Muscle layer of duodenum (tissue), 2 donors: ENCODE results near the gene RASSF4.

Experiments used
- H3K27ac ChIP-seq: one replicate; pipeline ENCODE4 v1.7.0; 2013; ENCODE audit warnings: mild to moderate bottlenecking, low read length
- H3K27me3 ChIP-seq: one replicate; pipeline ENCODE4 v1.7.0; 2013; ENCODE audit warnings: low read depth, mild to moderate bottlenecking, control low read depth, low read length
- H3K36me3 ChIP-seq, 2 donors: one replicate each; pipeline ENCODE4 v1.7.0; 2013; ENCODE audit warnings: low read length in 2 of 2, control low read depth in 1 of 2, mild to moderate bottlenecking in 1 of 2; ENCODE audit not compliant: insufficient read depth in 2 of 2, control insufficient read depth in 1 of 2
- H3K4me1 ChIP-seq, 2 donors: one replicate each; pipeline ENCODE4 v1.7.0; 2013; ENCODE audit warnings: low read length in 2 of 2, mild to moderate bottlenecking in 2 of 2, control low read depth in 1 of 2, moderate library complexity in 1 of 2; ENCODE audit not compliant: insufficient read depth in 2 of 2, control insufficient read depth in 1 of 2
- H3K4me3 ChIP-seq, 2 donors: one replicate each; pipeline ENCODE4 v1.7.0; 2013; ENCODE audit warnings: low read length in 2 of 2, low read depth in 1 of 2, mild to moderate bottlenecking in 1 of 2
- H3K9me3 ChIP-seq, 2 donors: one replicate each; pipeline ENCODE4 v1.7.0; 2013; ENCODE audit warnings: low read length in 2 of 2, control low read depth in 1 of 2, mild to moderate bottlenecking in 1 of 2; ENCODE audit not compliant: control insufficient read depth in 1 of 2
- donor health status: healthy.

Gene RASSF4

DNA sequence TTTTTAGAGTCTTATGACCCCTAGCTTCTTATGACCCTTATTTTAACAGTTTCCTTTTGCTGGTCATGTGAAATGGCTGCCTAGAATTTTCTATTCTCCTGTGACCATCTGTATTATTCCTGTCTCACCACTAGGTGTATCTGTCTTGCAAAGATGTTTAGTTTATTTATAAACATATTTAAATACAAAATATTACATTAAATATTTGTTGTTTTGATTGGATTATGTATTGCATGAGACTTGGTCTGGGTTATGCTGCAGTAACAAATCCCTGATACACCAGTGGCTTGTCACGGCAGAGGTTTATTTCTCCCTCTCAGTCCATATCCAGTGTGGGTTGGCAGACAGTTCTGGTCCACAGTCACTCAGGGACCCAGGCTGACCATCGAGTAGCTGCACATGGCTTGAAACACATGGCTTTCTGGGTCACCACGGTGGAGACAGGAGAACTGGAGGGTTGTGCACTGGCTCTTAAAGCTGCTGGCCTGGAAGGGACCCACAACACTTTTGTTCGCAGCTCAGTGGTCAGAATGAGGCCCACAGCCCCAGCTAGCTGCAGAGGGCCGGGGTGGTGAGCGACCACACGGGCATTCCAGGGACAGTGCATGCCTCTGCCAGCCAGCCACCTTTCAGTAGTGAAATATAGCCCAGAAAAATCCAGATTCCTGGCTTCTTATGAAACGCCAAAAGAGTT lies 7.4 kb downstream of the RASSF4 start:
- Histone ChIP-seq H3K36me3 (peaks cover 19 to 20% of the 10 kb centered on the region in 2 donors), H3K4me1 (peaks cover 30 to 40% of the 10 kb centered on the region in 2 donors), H3K27me3 (no peaks in the 10 kb centered on the region), H3K4me3 (no peak overlapping the region), H3K9me3 (no peaks in the 10 kb centered on the region), H3K27ac (no peak overlapping the region)

- no peaks in the 10 kb centered on the region for H3K9me3 ChIP-seq
- H3K27ac ChIP-seq, result peak overlapping the region; percentile 64
- H3K4me1 ChIP-seq, result peaks cover 30 to 40% of the 10 kb centered on the region in 2 donors
- no peak overlapping the region for H3K4me3 ChIP-seq
- H3K27me3 ChIP-seq, result no peaks in the 10 kb centered on the region
- H3K36me3 ChIP-seq, result peaks cover 24 to 26% of the 10 kb centered on the region in 2 donors
These were observed 8.0 kb downstream of the RASSF4 start for GRCh38 chr10:44967616-44968015.

- Histone ChIP-seq H3K9me3 (no peaks in the 10 kb centered on the region), H3K4me3 (peak overlapping the region in 1 of 2 donors; percentile 11), H3K4me1 (peaks cover 30 to 40% of the 10 kb centered on the region in 2 donors), H3K36me3 (peaks cover 24 to 27% of the 10 kb centered on the region in 2 donors), H3K27me3 (no peaks in the 10 kb centered on the region), H3K27ac (peak overlapping the region; percentile 64)
These were observed 8.5 kb downstream of the RASSF4 start for GRCh38 chr10:44968091-44968490.

DNA sequence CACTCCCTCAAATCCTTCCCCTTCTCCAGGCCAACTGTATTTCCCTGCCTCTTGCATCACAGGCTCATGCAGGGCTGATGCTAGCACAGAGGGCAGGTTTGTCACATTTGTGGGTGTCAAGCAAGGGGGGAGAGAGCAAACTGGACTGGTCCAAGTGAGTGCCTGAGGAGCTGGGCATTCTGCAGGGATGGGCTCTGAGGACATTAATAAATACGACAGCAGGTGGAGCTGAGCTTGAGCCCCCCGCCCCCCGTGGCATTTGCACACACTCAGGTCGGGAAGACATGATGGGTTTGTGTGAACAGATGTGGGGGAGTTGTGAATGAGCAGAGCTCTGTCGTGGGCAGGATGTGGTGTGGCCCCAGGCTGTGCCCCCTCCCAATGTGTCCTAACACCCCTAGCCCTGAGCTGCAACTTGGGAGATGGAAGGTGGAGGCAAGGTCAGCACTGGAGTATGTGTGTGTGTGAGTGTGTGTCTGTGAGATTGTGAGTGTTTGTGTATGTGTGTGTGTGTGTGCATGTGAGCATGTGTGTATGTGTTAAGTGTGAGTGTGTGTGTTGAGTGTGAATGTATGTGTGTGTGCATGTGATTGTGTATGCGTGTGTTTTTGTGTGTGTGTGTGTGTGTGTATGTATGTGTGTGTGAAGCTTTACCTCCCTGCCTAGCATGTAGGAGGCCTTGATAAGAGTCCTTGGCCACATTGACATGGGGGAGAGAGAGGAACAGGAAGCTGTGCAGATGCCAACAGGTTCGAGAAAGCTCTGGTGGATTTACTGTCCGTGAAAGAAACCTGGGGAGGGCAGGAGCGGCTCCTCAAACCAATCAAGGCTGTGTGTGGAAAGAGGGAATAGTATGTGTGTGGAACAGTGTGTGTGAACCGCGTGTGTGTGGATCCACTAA lies 9.1 kb downstream of the RASSF4 start:
- Histone ChIP-seq H3K9me3 (no peaks in the 10 kb centered on the region), H3K36me3 (peaks cover 24 to 27% of the 10 kb centered on the region in 2 donors), H3K4me1 (peaks cover 29 to 44% of the 10 kb centered on the region in 2 donors), H3K27me3 (no peaks in the 10 kb centered on the region), H3K4me3 (peak overlapping the region in 1 of 2 donors; percentile 11), H3K27ac (peak overlapping the region; percentile 14)

- H3K4me3 ChIP-seq, result no peak overlapping the region
- no peaks in the 10 kb centered on the region for H3K9me3 ChIP-seq
- peaks cover 25 to 42% of the 10 kb centered on the region in 2 donors for H3K4me1 ChIP-seq
- H3K36me3 ChIP-seq, result peaks cover 24 to 27% of the 10 kb centered on the region in 2 donors
- no peaks in the 10 kb centered on the region for H3K27me3 ChIP-seq
- no peak overlapping the region for H3K27ac ChIP-seq
These were observed 10.3 kb downstream of the RASSF4 start for GRCh38 chr10:44969854-44970253.

DNA sequence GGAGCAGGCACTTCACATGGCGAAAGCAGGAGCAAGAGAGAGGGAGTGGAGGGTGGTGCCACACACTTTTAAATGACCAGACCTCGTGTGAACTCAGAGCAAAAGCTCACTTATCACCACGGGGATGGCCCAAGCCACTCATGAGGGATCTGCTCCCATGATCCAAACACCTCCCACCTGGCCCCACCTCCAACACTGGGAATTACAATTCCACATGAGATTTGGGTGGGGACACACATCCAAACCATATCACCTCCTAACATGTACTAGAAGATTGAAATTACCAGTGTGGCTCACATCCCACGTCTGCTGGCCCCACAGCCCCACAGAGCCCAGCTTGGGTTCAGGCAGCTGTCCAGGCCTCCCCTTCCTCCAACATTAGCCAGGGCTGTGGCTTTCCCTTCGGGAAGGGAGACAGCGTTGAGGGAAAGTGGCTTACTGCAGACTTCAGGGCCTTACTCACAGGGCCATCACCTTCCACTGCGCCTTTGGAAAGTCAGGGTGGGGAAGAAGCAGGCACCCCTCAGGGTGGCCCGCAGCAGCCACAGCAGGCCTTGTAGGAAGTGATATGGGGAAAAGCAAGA lies 11.3 kb downstream of the RASSF4 start:
- Histone ChIP-seq H3K36me3 (peaks cover 24 to 27% of the 10 kb centered on the region in 2 donors), H3K4me3 (no peak overlapping the region), H3K27me3 (no peaks in the 10 kb centered on the region), H3K9me3 (no peaks in the 10 kb centered on the region), H3K4me1 (peaks cover 27 to 40% of the 10 kb centered on the region in 2 donors), H3K27ac (no peak overlapping the region)

DNA sequence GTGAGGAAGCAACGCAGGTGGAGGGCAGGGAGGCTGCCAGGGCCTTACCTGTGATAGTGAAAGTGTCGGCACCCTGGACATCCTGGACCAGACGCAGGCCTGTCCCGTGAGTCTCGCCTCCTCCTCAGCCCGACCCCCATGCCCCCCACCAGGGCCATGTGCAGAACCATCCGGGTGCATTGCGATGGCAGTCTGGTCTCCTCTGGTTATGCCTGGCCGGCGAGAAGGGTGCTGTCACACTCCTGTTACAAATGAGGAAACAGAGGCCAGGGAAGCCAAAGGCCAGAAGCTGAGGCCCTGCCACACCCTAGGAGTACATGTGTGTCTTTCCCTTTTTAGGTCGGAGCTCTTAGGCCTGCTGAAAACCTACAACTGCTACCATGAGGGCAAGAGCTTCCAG lies 11.8 kb downstream of the RASSF4 start:
- Histone ChIP-seq H3K4me3 (no peak overlapping the region), H3K27me3 (no peaks in the 10 kb centered on the region), H3K27ac (no peak overlapping the region), H3K9me3 (no peaks in the 10 kb centered on the region), H3K4me1 (peaks cover 32 to 37% of the 10 kb centered on the region in 2 donors), H3K36me3 (peaks cover 24 to 31% of the 10 kb centered on the region in 2 donors)

GRCh38 chr10:44971935-44972757 lies 12.5 kb downstream of the RASSF4 start:
- H3K27me3 ChIP-seq, result no peaks in the 10 kb centered on the region
- no peaks in the 10 kb centered on the region for H3K9me3 ChIP-seq
- peaks cover 24 to 32% of the 10 kb centered on the region in 2 donors for H3K36me3 ChIP-seq
- no peak overlapping the region for H3K27ac ChIP-seq
- no peak overlapping the region for H3K4me3 ChIP-seq
- H3K4me1 ChIP-seq, result peaks cover 32 to 33% of the 10 kb centered on the region in 2 donors

- peak overlapping the region; percentile 31 for H3K27ac ChIP-seq
- H3K27me3 ChIP-seq, result no peaks in the 10 kb centered on the region
- H3K4me3 ChIP-seq, result no peak overlapping the region
- peaks cover 29 to 31% of the 10 kb centered on the region in 2 donors for H3K4me1 ChIP-seq
- no peaks in the 10 kb centered on the region for H3K9me3 ChIP-seq
- H3K36me3 ChIP-seq, result peaks cover 31 to 32% of the 10 kb centered on the region in 2 donors
These were observed 13.3 kb downstream of the RASSF4 start for GRCh38 chr10:44972874-44973306.

DNA sequence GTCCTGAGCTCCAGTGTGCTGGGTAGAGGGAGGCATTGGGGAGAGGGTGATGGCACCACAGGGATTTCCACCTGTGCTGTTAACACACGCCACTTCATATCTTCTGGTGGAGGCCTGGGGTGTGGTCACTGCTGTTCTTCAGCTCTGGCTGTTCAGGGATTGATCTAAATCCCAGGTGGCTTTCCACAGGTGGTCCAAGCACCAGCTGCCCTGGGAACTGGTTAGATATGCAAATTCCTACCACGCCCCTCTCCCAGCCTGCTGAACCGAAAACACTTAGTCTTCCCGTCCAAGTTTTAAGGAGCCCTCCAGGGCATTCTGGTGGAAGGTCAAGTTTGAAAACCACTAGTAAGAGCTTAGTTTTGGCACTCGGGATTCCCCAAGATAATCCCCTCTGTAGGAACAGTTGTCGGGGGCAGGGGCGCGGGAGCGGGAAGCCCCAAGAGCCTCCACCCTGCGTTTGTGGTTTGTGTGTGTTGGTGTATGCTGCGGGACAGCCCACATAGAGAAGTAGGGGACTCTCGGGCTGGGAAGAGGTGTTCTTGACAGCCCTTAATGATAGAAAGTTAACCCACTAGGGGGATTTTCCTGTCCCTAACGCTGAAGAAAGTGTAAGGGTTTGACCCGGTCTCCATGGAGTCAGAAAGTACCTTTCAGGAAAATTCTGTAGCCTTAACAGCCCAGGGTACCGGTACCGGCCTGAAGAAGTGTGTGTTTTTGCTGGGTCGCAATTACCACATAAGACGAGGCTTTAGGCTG lies 13.9 kb downstream of the RASSF4 start:
- H3K9me3 ChIP-seq, result no peaks in the 10 kb centered on the region
- peaks cover 27 to 31% of the 10 kb centered on the region in 2 donors for H3K4me1 ChIP-seq
- H3K36me3 ChIP-seq, result peaks cover 31 to 36% of the 10 kb centered on the region in 2 donors
- H3K27me3 ChIP-seq, result no peaks in the 10 kb centered on the region
- peak overlapping the region; percentile 80 for H3K27ac ChIP-seq
- H3K4me3 ChIP-seq, result no peak overlapping the region
